DLD1 (cell line): ENCODE measurements around the gene PAXIP1.
"Not testable (repeated sequence)": the region's sequence is repeated elsewhere in the genome, so short reads cannot be mapped to it uniquely, and the experiment has no call there.

Source experiments
- in situ Hi-C: cut with HindIII; loops from 2 replicates; pipeline ENCODE4 v1.10.0; 2017; ENCODE audit warnings: low sequenced_read_pairs

Gene PAXIP1

GRCh38 chr7:154953006-154953684 lies 49.8 kb downstream of the PAXIP1 start:
- in situ Hi-C loops: no loop called here

- in situ Hi-C loops: no loop called here
These were observed 52.0 kb downstream of the PAXIP1 start for GRCh38 chr7:154950960-154951359.

- in situ Hi-C loops: no loop called here
These were observed 55.3 kb downstream of the PAXIP1 start for GRCh38 chr7:154947604-154948003.

GRCh38 chr7:154946166-154946565 lies 56.8 kb downstream of the PAXIP1 start:
- in situ Hi-C loops: no loop called here

GRCh38 chr7:154943906-154944305 lies 59.0 kb downstream of the PAXIP1 start:
- in situ Hi-C loops: no loop called here

- in situ Hi-C loops: no loop called here
These were observed 60.2 kb downstream of the PAXIP1 start for GRCh38 chr7:154942691-154943090.

- in situ Hi-C loops: no loop called here
These were observed 65.1 kb downstream of the PAXIP1 start for GRCh38 chr7:154937837-154938236.

- in situ Hi-C loops: not testable (repeated sequence)
These were observed 68.5 kb downstream of the PAXIP1 start for GRCh38 chr7:154934353-154934952.

GRCh38 chr7:154931906-154932305 lies 71.0 kb downstream of the PAXIP1 start:
- in situ Hi-C loops: no loop called here

GRCh38 chr7:154929006-154929726 lies 73.8 kb downstream of the PAXIP1 start:
- in situ Hi-C loops: no loop called here

GRCh38 chr7:154928136-154929005 lies 74.6 kb downstream of the PAXIP1 start:
- in situ Hi-C loops: no loop called here

GRCh38 chr7:154927624-154928125 lies 75.2 kb downstream of the PAXIP1 start:
- in situ Hi-C loops: no loop called here

- in situ Hi-C loops: not testable (repeated sequence)
These were observed 80.5 kb downstream of the PAXIP1 start for GRCh38 chr7:154922472-154922871.

GRCh38 chr7:154919344-154920225 lies 83.3 kb downstream of the PAXIP1 start:
- in situ Hi-C loops: no loop called here

GRCh38 chr7:154918741-154919140 lies 84.2 kb downstream of the PAXIP1 start:
- in situ Hi-C loops: no loop called here

- in situ Hi-C loops: no loop called here
These were observed 84.7 kb downstream of the PAXIP1 start for GRCh38 chr7:154918266-154918665.

GRCh38 chr7:154917808-154918160 lies 85.1 kb downstream of the PAXIP1 start:
- in situ Hi-C loops: no loop called here

- in situ Hi-C loops: no loop called here
These were observed 85.8 kb downstream of the PAXIP1 start for GRCh38 chr7:154916856-154917807.

GRCh38 chr7:154916381-154916780 lies 86.5 kb downstream of the PAXIP1 start:
- in situ Hi-C loops: no loop called here
